HUES6 (cell line): ENCODE data around the gene SEMA4B.
A peak's percentile ranks its signal among the peaks of the same experiment; 100 is the strongest.

Experiments
- H3K27ac ChIP-seq: 2 replicates; pipeline ENCODE4 v1.7.0; 2013; ENCODE audit warnings: low read depth, mild to moderate bottlenecking, low read length, inconsistent platforms
- H3K27me3 ChIP-seq: 2 replicates; pipeline ENCODE4 v1.6.1; 2013; ENCODE audit warnings: low read length; ENCODE audit not compliant: control insufficient read depth, insufficient read depth
- H3K36me3 ChIP-seq: 2 replicates; pipeline ENCODE4 v1.6.1; 2013; ENCODE audit warnings: low read length; ENCODE audit not compliant: control insufficient read depth, insufficient read depth
- H3K4me1 ChIP-seq: 2 replicates; pipeline ENCODE4 v1.6.1; 2013; ENCODE audit warnings: low read length; ENCODE audit not compliant: control insufficient read depth, insufficient read depth
- H3K4me3 ChIP-seq: 2 replicates; pipeline ENCODE4 v1.5.1; 2013; ENCODE audit warnings: low read depth, low read length
- H3K9ac ChIP-seq: one replicate; pipeline ENCODE4 v1.6.1; 2013; ENCODE audit warnings: mild to moderate bottlenecking, low read length
- H3K9me3 ChIP-seq: 2 replicates; pipeline ENCODE4 v1.6.1; 2013; ENCODE audit warnings: low read depth, low read length; ENCODE audit not compliant: control insufficient read depth, insufficient read depth

SEMA4B gene

DNA sequence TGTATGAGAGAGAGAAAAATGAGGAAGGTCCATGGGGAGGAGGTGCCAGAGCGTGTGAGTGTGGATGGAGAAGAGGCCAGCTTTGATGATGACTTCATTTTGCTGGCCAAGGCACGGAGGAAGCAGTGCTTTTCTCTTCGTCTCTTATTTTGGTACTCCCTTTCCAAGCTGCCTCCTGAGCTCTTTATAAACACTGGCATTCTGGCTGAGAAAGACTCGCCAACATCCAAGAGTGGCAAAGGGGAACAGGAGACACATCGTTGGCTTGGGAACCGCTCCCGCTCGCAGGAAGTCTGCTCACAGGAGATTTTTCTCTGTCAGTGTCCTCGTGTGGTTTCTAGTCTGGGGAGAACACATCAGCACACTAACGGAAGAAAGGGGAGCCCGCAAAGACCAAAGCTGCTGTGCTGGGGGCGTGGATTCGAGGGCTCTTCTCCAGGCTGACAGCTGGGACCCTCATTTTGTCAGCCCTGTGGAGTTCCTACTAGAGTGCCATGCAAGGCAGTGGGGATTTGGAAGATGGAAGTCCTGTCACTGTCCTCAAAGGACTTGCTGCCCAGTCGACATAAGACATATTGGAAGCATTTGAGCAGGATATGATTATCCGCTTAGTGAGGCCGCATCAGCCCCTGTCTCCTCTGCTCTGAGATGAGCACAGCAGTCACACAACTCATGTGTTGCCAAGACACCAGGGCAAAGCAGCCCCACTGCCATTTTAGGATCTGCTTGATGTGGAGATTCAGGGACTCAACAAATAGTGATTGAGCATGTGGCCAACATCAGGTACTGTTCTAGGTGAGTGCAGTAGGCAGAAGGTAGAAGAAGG is 8.0 kb upstream of the SEMA4B start:
- no peak overlapping the region for H3K4me3 ChIP-seq
- H3K27ac ChIP-seq: no peak overlapping the region
- H3K4me1 ChIP-seq: peaks cover 7% of the 10 kb centered on the region
- H3K27me3 ChIP-seq: no peaks in the 10 kb centered on the region
- H3K9me3 ChIP-seq: no peaks in the 10 kb centered on the region
- H3K36me3 ChIP-seq: no peaks in the 10 kb centered on the region
- H3K9ac ChIP-seq: no peak overlapping the region

DNA sequence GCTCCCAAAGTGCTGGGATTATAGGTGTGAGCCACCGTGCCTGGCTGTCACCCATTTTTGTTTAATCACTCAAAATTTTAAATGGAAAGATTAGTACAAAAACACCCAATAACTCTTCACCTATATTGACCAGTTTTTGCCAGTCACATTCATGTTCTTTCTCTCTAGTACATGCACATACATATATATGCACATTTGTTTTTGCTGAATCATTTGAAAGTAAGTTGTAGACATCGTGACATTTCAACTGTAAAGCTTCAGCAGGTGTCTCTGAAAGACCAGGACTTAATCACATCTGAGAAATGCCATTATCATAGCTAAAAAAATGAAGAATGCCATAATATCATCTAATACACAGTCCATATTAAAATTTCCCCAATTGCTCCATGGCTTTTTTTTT is 6.5 kb upstream of the SEMA4B start:
- Histone ChIP-seq H3K27me3 (no peaks in the 10 kb centered on the region), H3K4me3 (no peak overlapping the region), H3K36me3 (no peaks in the 10 kb centered on the region), H3K9me3 (no peaks in the 10 kb centered on the region), H3K9ac (no peak overlapping the region), H3K27ac (no peak overlapping the region), H3K4me1 (peaks cover 7% of the 10 kb centered on the region)

DNA sequence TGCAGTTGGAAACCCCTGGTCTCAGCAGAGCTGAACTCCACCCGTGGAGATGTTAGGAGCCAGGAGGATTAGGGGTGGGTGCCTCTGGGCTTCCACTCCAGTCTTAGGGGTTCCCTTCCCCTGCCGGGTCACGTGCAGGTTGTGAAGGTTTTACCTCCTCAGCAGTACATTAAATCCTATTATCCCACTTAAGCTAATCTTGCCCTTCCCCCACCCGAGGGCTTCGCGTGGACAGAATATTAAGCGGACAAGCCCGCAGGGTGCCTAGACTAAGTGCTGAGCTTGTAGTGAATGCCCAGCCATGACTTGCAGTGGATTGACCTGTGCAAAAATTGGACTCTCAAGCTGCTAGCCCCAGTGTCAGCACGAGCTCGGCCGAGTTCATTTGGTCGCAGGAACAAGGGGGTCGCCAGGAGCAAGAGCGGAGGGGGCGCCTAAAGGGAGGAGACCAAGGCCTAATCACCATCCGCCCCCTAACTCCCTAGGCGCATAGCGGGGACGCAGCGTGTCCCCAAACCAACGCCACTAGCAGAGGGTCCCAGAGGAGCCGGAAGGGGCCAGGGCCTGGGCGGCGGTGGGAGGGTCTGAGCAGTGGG is 498 bp upstream of the SEMA4B start:
- peak overlapping the region; percentile 94 for H3K4me3 ChIP-seq
- 0 out of 2 replicates have a peak, but pooled peaks cover 3% of the 10 kb centered on the region for H3K36me3 ChIP-seq
- no peaks in the 10 kb centered on the region for H3K27me3 ChIP-seq
- 0 out of 2 replicates have a peak overlapping the region, but pooled peaks have one; percentile 29 for H3K27ac ChIP-seq
- peaks cover 14% of the 10 kb centered on the region for H3K4me1 ChIP-seq
- H3K9ac ChIP-seq: peak overlapping the region; percentile 64
- H3K9me3 ChIP-seq: no peaks in the 10 kb centered on the region

DNA sequence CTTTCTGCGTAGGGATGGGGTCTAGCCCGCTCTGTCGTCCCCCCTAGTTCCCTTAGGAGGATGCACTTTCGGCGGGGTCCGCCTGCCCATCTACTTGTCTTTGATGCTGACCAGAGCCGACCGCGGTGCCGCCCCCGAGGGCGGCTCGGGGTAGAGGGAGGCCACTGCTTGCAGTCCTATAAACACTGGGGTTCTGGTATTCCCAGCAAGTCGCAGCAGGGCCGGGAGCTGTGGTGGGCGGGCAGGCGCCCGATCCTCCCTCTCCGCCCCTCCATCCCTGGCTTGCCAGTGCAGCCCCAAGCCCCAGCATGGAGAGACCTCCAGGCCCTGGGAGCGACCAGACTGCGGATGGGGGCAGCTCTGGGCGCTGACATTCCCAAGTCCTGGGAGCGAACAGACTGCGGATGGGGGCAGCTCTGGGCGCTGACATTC is 830 bp downstream of the SEMA4B start:
- Histone ChIP-seq H3K9ac (peak overlapping the region; percentile 63), H3K27ac (no peak overlapping the region), H3K4me3 (peak overlapping the region; percentile 94), H3K36me3 (0 out of 2 replicates have a peak, but pooled peaks cover 6% of the 10 kb centered on the region), H3K9me3 (no peaks in the 10 kb centered on the region), H3K27me3 (no peaks in the 10 kb centered on the region), H3K4me1 (peaks cover 14% of the 10 kb centered on the region)

GRCh38 chr15:90202929-90203328 is 1.8 kb downstream of the SEMA4B start:
- Histone ChIP-seq H3K27me3 (no peaks in the 10 kb centered on the region), H3K4me1 (peaks cover 14% of the 10 kb centered on the region), H3K36me3 (0 out of 2 replicates have a peak, but pooled peaks cover 6% of the 10 kb centered on the region), H3K27ac (no peak overlapping the region), H3K4me3 (peak overlapping the region; percentile 94; the same call in 1 of the 2 replicates), H3K9ac (no peak overlapping the region), H3K9me3 (no peaks in the 10 kb centered on the region)

- peaks cover 14% of the 10 kb centered on the region for H3K4me1 ChIP-seq
- H3K9ac ChIP-seq: no peak overlapping the region
- H3K9me3 ChIP-seq: no peaks in the 10 kb centered on the region
- H3K27me3 ChIP-seq: no peaks in the 10 kb centered on the region
- 0 out of 2 replicates have a peak, but pooled peaks cover 6% of the 10 kb centered on the region for H3K36me3 ChIP-seq
- H3K27ac ChIP-seq: no peak overlapping the region
- no peak overlapping the region for H3K4me3 ChIP-seq
Measured at GRCh38 chr15:90203473-90203872, 2.3 kb downstream of the SEMA4B start.

GRCh38 chr15:90203922-90204321 is 2.8 kb downstream of the SEMA4B start:
- no peak overlapping the region for H3K4me3 ChIP-seq
- no peaks in the 10 kb centered on the region for H3K27me3 ChIP-seq
- no peaks in the 10 kb centered on the region for H3K9me3 ChIP-seq
- no peak overlapping the region for H3K9ac ChIP-seq
- no peak overlapping the region for H3K27ac ChIP-seq
- H3K36me3 ChIP-seq: 0 out of 2 replicates have a peak, but pooled peaks cover 6% of the 10 kb centered on the region
- H3K4me1 ChIP-seq: peaks cover 14% of the 10 kb centered on the region

DNA sequence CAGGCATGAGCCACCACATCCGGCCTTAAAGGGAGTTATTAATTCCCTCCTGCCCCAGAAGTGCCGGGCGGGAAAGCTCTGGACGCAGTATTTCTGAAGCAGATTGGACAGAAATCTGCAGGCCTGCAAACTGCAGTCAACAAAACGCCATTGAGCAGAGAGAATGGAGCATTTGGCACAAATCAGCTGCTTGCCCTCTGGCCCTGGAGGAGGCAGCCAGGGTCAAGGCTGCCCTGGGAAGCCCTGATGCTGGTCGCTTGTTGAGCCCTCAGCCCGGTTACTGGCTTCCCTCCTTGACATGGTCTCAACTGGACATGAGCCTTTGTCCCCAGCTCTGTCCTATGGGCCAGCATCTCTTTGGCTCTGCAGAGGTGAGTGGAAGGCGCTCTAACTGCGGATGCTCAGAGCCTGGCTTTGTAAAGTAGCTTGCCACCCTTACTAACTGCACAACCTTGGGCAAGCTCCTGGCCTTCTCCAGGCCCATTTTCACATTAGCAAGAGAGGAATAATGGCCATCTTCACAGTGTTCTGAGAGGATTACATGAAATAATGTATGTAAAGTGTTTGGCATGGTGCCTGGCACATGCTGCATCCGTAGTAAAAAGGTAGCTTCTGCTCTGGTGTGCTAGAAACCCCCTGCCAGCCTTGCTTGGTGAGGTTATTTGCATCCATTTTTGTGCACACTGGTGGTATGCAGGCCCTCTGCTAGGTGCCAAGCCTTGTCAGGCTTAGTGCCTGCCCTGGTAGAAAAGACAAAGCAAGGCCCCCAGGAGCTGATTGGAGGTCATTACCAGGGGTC is 4.1 kb downstream of the SEMA4B start:
- peaks cover 13% of the 10 kb centered on the region for H3K4me1 ChIP-seq
- H3K9ac ChIP-seq: no peak overlapping the region
- H3K27ac ChIP-seq: no peak overlapping the region
- 0 out of 2 replicates have a peak, but pooled peaks cover 9% of the 10 kb centered on the region for H3K36me3 ChIP-seq
- no peaks in the 10 kb centered on the region for H3K9me3 ChIP-seq
- no peaks in the 10 kb centered on the region for H3K27me3 ChIP-seq
- H3K4me3 ChIP-seq: no peak overlapping the region

DNA sequence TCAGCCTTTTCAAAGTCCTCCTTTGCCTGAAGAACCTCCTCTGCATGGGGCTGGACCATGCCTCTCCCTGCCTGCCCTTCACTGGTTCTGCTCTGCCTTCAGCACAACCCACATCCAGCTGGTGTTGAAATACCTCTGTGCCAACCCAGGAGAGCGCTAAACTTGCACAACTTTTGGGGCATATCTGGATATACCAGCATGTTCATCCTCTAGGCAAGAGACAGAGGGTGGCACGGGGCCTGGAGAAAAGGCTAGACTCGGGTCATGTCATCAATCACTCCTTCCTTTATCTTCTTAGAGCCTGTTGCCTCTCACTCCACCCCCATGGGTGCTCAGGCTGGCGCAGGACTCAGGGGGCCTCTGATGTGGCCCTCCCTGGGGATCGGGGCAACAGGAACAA is 4.8 kb downstream of the SEMA4B start:
- Histone ChIP-seq H3K9ac (no peak overlapping the region), H3K9me3 (no peaks in the 10 kb centered on the region), H3K36me3 (0 out of 2 replicates have a peak, but pooled peaks cover 9% of the 10 kb centered on the region), H3K4me1 (peaks cover 9% of the 10 kb centered on the region), H3K4me3 (no peak overlapping the region), H3K27me3 (no peaks in the 10 kb centered on the region), H3K27ac (no peak overlapping the region)

- Histone ChIP-seq H3K36me3 (0 out of 2 replicates have a peak, but pooled peaks cover 9% of the 10 kb centered on the region), H3K27ac (no peak overlapping the region), H3K4me3 (no peak overlapping the region), H3K9me3 (no peaks in the 10 kb centered on the region), H3K4me1 (peaks cover 16% of the 10 kb centered on the region), H3K27me3 (no peaks in the 10 kb centered on the region), H3K9ac (no peak overlapping the region)
Measured at GRCh38 chr15:90207252-90207651, 6.1 kb downstream of the SEMA4B start.
